ENCODE measurements around the gene LCOR.

DNA sequence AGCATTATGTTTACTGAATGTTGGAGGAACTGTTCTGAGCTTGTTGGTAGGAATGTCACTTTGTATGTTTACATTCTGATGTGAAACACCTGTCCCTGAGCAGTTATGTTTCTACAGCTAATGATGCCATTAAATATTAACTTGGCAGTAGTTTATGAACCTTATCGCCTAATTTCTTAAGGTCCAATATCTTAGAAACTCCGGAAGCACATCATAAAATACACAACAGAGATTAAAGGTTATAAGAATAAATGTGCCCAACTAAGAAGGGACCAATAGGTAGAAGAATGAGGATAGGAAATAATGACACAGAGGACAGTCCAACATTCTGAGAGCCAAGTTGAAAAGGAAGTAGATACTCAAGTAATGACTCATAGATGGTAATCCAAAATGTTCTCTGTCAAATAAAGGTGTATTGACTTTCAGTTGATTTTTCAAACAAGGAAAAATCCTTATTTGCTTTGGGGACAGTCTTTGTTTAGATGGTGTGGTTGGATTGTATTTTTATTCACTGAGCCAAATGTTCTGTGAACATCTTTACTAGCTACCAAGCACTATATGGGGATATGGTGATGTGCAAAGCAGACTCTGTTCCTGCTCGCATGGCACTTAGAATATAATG is 31.9 kb downstream of the LCOR start:
- TF ChIP-seq, protein P1, sequence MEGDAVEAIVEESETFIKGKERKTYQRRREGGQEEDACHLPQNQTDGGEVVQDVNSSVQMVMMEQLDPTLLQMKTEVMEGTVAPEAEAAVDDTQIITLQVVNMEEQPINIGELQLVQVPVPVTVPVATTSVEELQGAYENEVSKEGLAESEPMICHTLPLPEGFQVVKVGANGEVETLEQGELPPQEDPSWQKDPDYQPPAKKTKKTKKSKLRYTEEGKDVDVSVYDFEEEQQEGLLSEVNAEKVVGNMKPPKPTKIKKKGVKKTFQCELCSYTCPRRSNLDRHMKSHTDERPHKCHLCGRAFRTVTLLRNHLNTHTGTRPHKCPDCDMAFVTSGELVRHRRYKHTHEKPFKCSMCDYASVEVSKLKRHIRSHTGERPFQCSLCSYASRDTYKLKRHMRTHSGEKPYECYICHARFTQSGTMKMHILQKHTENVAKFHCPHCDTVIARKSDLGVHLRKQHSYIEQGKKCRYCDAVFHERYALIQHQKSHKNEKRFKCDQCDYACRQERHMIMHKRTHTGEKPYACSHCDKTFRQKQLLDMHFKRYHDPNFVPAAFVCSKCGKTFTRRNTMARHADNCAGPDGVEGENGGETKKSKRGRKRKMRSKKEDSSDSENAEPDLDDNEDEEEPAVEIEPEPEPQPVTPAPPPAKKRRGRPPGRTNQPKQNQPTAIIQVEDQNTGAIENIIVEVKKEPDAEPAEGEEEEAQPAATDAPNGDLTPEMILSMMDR (IDR thresholded peaks at IDR 0.05) = no peak
- no peak for TF ChIP-seq POLR2A (IDR thresholded peaks at IDR 0.05)
- no peak for TF ChIP-seq EP300 (IDR thresholded peaks at IDR 0.05)
- TF ChIP-seq POLR2AphosphoS5 (IDR thresholded peaks at IDR 0.05) = no peak
